Putamen (tissue), 1 donor: Measurements from ENCODE around the gene FUOM.

Experiments
- DNase-seq: peaks from one replicate; pipeline ENCODE4 v3.0.0-alpha.2; 2016; ENCODE audit warnings: low spot score

The FUOM gene

GRCh38 chr10:133311570-133311969 lies 46.2 kb downstream of the FUOM start:
- DNase-seq = no peak

DNA sequence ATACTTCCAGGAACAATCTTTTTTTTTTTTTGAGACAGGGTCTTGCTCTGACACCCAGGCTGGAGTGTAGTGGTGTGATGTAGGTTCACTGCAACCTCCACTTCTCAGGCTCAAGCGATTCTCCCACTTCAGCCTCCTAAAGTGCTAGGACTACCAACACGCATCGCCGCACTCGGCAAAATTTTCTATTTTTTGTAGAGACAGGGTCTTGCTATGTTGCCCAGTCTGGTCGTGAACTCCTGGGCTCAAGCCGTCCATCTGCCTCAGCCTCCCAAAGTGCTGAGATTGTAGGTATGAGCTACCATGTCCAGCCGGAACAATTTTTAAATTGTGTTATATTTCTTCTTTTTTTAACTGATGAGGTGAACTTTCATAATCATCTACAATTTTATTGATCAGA lies 47.0 kb downstream of the FUOM start:
- no peak for DNase-seq

DNA sequence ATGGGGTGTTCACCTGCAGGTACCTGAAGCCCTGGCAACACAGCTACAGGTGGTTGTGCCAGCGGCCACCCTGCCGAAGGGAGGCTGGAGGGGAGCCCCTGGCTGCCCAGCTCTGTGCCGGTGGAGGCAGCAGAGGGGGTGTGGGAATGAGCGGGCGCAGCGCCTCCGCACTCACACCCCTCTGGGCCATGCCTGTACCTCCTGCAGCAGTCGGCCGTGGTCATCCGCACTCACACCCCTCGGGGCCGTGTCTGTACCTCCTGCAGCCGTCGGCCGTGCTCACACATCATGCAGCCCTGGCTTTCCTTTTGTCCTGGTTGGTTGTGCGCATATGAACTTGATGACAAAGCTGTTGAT lies 47.4 kb downstream of the FUOM start:
- DNase-seq = no peak

DNA sequence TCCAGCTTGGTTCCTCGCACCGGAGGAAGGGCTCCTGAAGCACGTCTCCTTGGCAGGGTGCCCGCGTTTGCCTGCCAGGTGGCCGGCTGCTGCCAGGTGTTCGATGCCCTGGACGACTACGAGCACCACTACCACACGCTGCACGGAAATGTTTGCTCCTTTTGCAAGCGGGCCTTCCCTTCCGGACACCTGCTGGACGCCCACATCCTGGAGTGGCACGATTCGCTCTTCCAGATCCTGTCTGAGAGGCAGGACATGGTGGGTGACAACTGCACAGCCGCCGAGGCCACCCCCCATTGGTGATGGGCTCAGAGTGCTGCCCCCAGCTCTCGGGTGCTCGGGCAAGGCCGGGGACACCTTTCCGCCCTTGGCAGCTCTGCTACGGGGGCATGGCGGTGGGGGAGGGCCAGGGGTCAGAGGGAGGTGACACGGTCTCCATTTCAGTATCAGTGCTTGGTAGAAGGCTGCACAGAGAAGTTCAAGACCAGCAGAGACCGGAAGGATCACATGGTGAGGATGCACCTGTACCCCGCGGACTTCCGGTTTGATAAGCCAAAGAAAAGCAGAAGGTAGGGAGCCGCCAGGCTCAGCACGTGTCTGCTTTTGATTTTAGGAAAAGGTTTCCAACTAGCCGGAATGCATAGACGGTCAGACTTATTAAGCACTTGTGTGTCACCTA lies 48.0 kb downstream of the FUOM start:
- no peak for DNase-seq

DNA sequence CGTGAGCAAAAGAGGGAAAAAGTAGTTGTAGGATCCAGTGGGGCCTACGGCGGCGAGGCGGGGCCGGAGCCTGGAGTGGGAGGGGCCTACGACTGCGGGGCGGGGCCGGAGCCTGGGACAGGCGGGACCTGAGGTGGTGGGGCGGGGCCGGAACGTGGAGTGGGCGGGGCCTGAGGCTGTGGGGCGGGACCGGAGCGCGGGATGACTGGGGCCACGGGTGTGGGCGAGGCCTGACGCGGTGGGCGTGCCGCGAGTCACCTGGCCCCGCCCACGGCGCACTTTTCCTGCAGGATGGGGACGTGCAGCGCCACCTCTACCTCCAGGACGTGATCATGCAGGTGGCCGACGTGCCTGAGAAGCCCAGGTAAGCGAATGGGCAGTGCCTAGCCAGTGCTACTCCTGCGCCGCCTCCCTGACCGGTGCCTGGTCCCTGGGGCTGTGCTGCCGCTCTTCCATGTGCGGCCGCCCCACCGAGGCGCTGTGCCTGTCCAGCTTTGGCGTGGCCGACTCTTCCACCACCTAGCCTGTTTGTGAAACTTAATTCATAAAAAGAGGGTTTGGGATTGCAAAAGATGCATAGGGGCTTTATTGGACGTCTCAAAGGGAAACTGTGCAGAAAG lies 48.6 kb downstream of the FUOM start:
- DNase-seq = peak; percentile 87

GRCh38 chr10:133308421-133309099 lies 49.3 kb downstream of the FUOM start, which contains the start of the genes TUBGCP2 and ZNF511:
Gene TUBGCP2 (minus strand): TSS chr10:133308872. CDS start chr10:133302941, 5,931 bp downstream.
Gene ZNF511 (plus strand): TSS chr10:133308914. CDS start chr10:133308944, 30 bp downstream.
- DNase-seq = peak; percentile 87

GRCh38 chr10:133307776-133308420 lies 49.9 kb downstream of the FUOM start:
- DNase-seq = no peak

- DNase-seq = no peak
These were observed 50.9 kb downstream of the FUOM start for GRCh38 chr10:133306941-133307379.

DNA sequence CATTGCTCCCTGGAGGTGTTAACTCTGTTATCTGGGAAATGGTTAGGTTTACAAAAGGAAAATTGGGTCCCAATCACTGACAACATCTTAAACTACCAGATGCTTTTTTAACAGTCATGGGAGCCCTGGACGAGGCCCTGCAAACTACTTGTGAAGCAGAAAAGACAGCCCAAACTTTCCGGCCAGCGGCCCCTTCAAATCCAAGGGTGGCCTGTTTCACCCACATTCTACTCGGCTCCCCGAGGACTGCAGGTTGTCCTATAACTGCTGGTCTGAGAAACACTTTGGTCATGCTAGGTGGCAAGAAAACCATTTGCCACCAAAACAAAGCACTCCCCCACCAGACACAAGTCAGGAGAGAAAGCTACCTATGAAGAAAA lies 51.7 kb downstream of the FUOM start:
- DNase-seq = no peak
